ENCODE data around the gene PIN1.
"Not testable (repeated sequence)": the region's sequence is repeated elsewhere in the genome, so short reads cannot be mapped to it uniquely, and the experiment has no call there.

The PIN1 gene

GRCh38 chr19:9836021-9836420 lies 903 bp downstream of the PIN1 start:
- Histone ChIP-seq H3K4me1 (ENCODE audit: control insufficient read depth in 5 of 5, insufficient read depth in 5 of 5, low read length in 5 of 5) (peaks cover 3 to 28% (median 20%) of the 10 kb centered on the region in 5 donors), H3K9ac (ENCODE audit: low read length in 5 of 5) (peak overlapping the region in 4 of 5 donors; percentile 68 to 87 (median 76)), H3K27me3 (ENCODE audit: control insufficient read depth in 5 of 5, insufficient read depth in 4 of 5, low read length in 5 of 5) (no peaks in the 10 kb centered on the region), H3K4me3 (ENCODE audit: low read depth in 1 of 5, low read length in 5 of 5) (peak overlapping the region; percentile 76 to 90 (median 82)), H3K36me3 (ENCODE audit: control insufficient read depth in 5 of 5, insufficient read depth in 5 of 5, low read length in 5 of 5) (peaks cover 0 to 31% (median 21%) of the 10 kb centered on the region in 5 donors), H3K9me3 (ENCODE audit: control insufficient read depth in 5 of 5, low read length in 5 of 5) (no peaks in the 10 kb centered on the region), H3K27ac (ENCODE audit: low read depth, low read length) (no peak overlapping the region)

- Histone ChIP-seq H3K4me3 (ENCODE audit: low read depth in 1 of 5, low read length in 5 of 5) (no peak overlapping the region), H3K9me3 (ENCODE audit: control insufficient read depth in 5 of 5, low read length in 5 of 5) (peaks cover 0 to 2% (median 0%) of the 10 kb centered on the region in 5 donors), H3K27me3 (ENCODE audit: control insufficient read depth in 5 of 5, insufficient read depth in 4 of 5, low read length in 5 of 5) (no peaks in the 10 kb centered on the region), H3K4me1 (ENCODE audit: control insufficient read depth in 5 of 5, insufficient read depth in 5 of 5, low read length in 5 of 5) (peaks cover 3 to 41% (median 33%) of the 10 kb centered on the region in 5 donors), H3K36me3 (ENCODE audit: control insufficient read depth in 5 of 5, insufficient read depth in 5 of 5, low read length in 5 of 5) (peaks cover 0 to 54% (median 43%) of the 10 kb centered on the region in 5 donors), H3K27ac (ENCODE audit: low read depth, low read length) (no peak overlapping the region), H3K9ac (ENCODE audit: low read length in 5 of 5) (no peak overlapping the region)
These were observed 3.2 kb downstream of the PIN1 start for GRCh38 chr19:9838324-9838723.

- Histone ChIP-seq H3K9me3 (ENCODE audit: control insufficient read depth in 5 of 5, low read length in 5 of 5) (peaks cover 0 to 6% (median 0%) of the 10 kb centered on the region in 5 donors), H3K27me3 (ENCODE audit: control insufficient read depth in 5 of 5, insufficient read depth in 4 of 5, low read length in 5 of 5) (no peaks in the 10 kb centered on the region), H3K4me1 (ENCODE audit: control insufficient read depth in 5 of 5, insufficient read depth in 5 of 5, low read length in 5 of 5) (peaks cover 3 to 43% (median 33%) of the 10 kb centered on the region in 5 donors), H3K36me3 (ENCODE audit: control insufficient read depth in 5 of 5, insufficient read depth in 5 of 5, low read length in 5 of 5) (peaks cover 0 to 65% (median 52%) of the 10 kb centered on the region in 5 donors), H3K9ac (ENCODE audit: low read length in 5 of 5) (no peak overlapping the region), H3K27ac (ENCODE audit: low read depth, low read length) (no peak overlapping the region), H3K4me3 (ENCODE audit: low read depth in 1 of 5, low read length in 5 of 5) (no peak overlapping the region)
These were observed 4.3 kb downstream of the PIN1 start for GRCh38 chr19:9839415-9839814.

- peaks cover 0 to 97% (median 74%) of the 10 kb centered on the region in 5 donors for H3K36me3 ChIP-seq (ENCODE audit: control insufficient read depth in 5 of 5, insufficient read depth in 5 of 5, low read length in 5 of 5)
- H3K9me3 ChIP-seq (ENCODE audit: control insufficient read depth in 5 of 5, low read length in 5 of 5): peaks cover 0 to 6% (median 0%) of the 10 kb centered on the region in 5 donors
- no peak overlapping the region for H3K9ac ChIP-seq (ENCODE audit: low read length in 5 of 5)
- no peak overlapping the region for H3K4me3 ChIP-seq (ENCODE audit: low read depth in 1 of 5, low read length in 5 of 5)
- H3K27me3 ChIP-seq (ENCODE audit: control insufficient read depth in 5 of 5, insufficient read depth in 4 of 5, low read length in 5 of 5): no peaks in the 10 kb centered on the region
- H3K4me1 ChIP-seq (ENCODE audit: control insufficient read depth in 5 of 5, insufficient read depth in 5 of 5, low read length in 5 of 5): peaks cover 0 to 50% (median 30%) of the 10 kb centered on the region in 5 donors
- H3K27ac ChIP-seq (ENCODE audit: low read depth, low read length): no peak overlapping the region
These were observed 7.9 kb downstream of the PIN1 start for GRCh38 chr19:9842834-9843625.

GRCh38 chr19:9843626-9844273 lies 8.6 kb downstream of the PIN1 start:
- H3K27ac ChIP-seq (ENCODE audit: low read depth, low read length); H3K9me3 ChIP-seq (ENCODE audit: control insufficient read depth in 5 of 5, low read length in 5 of 5): not testable (repeated sequence)

GRCh38 chr19:9847087-9847671 lies 12.1 kb downstream of the PIN1 start:
- peak overlapping the region; percentile 67 for H3K27ac ChIP-seq (ENCODE audit: low read depth, low read length)
- peaks cover 0 to 6% (median 0%) of the 10 kb centered on the region in 5 donors for H3K9me3 ChIP-seq (ENCODE audit: control insufficient read depth in 5 of 5, low read length in 5 of 5)
- no peaks in the 10 kb centered on the region for H3K27me3 ChIP-seq (ENCODE audit: control insufficient read depth in 5 of 5, insufficient read depth in 4 of 5, low read length in 5 of 5)
- peaks cover 0 to 94% (median 58%) of the 10 kb centered on the region in 5 donors for H3K36me3 ChIP-seq (ENCODE audit: control insufficient read depth in 5 of 5, insufficient read depth in 5 of 5, low read length in 5 of 5)
- no peak overlapping the region for H3K4me3 ChIP-seq (ENCODE audit: low read depth in 1 of 5, low read length in 5 of 5)
- H3K9ac ChIP-seq (ENCODE audit: low read length in 5 of 5): peak overlapping the region in 1 of 5 donors; percentile 4
- H3K4me1 ChIP-seq (ENCODE audit: control insufficient read depth in 5 of 5, insufficient read depth in 5 of 5, low read length in 5 of 5): peaks cover 0 to 39% (median 25%) of the 10 kb centered on the region in 5 donors

More at GRCh38 chr19:9843626-9844273, 8.6 kb downstream of the PIN1 start:
- H3K27me3 ChIP-seq (ENCODE audit: control insufficient read depth in 5 of 5, insufficient read depth in 4 of 5, low read length in 5 of 5); H3K4me3 ChIP-seq (ENCODE audit: low read depth in 1 of 5, low read length in 5 of 5); H3K9ac ChIP-seq (ENCODE audit: low read length in 5 of 5): not testable (repeated sequence)
- Histone ChIP-seq H3K36me3 (ENCODE audit: control insufficient read depth in 5 of 5, insufficient read depth in 5 of 5, low read length in 5 of 5) (peaks cover 0 to 97% (median 76%) of the 10 kb centered on the region in 5 donors), H3K4me1 (ENCODE audit: control insufficient read depth in 5 of 5, insufficient read depth in 5 of 5, low read length in 5 of 5) (peaks cover 0 to 50% (median 30%) of the 10 kb centered on the region in 5 donors)

- H3K4me3 ChIP-seq (ENCODE audit: low read depth in 1 of 5, low read length in 5 of 5): no peak overlapping the region
- H3K4me1 ChIP-seq (ENCODE audit: control insufficient read depth in 5 of 5, insufficient read depth in 5 of 5, low read length in 5 of 5): peaks cover 0 to 30% (median 16%) of the 10 kb centered on the region in 5 donors
- peaks cover 0 to 6% (median 0%) of the 10 kb centered on the region in 5 donors for H3K9me3 ChIP-seq (ENCODE audit: control insufficient read depth in 5 of 5, low read length in 5 of 5)
- no peak overlapping the region for H3K9ac ChIP-seq (ENCODE audit: low read length in 5 of 5)
- H3K36me3 ChIP-seq (ENCODE audit: control insufficient read depth in 5 of 5, insufficient read depth in 5 of 5, low read length in 5 of 5): peaks cover 0 to 85% (median 50%) of the 10 kb centered on the region in 5 donors
- H3K27me3 ChIP-seq (ENCODE audit: control insufficient read depth in 5 of 5, insufficient read depth in 4 of 5, low read length in 5 of 5): no peaks in the 10 kb centered on the region
- H3K27ac ChIP-seq (ENCODE audit: low read depth, low read length): peak overlapping the region; percentile 2
These were observed 12.9 kb downstream of the PIN1 start for GRCh38 chr19:9848060-9848459.

- Histone ChIP-seq H3K9me3 (ENCODE audit: control insufficient read depth in 5 of 5, low read length in 5 of 5) (peaks cover 0 to 3% (median 0%) of the 10 kb centered on the region in 5 donors), H3K4me1 (ENCODE audit: control insufficient read depth in 5 of 5, insufficient read depth in 5 of 5, low read length in 5 of 5) (peaks cover 0 to 28% (median 16%) of the 10 kb centered on the region in 5 donors), H3K27ac (ENCODE audit: low read depth, low read length) (no peak overlapping the region), H3K4me3 (ENCODE audit: low read depth in 1 of 5, low read length in 5 of 5) (no peak overlapping the region), H3K36me3 (ENCODE audit: control insufficient read depth in 5 of 5, insufficient read depth in 5 of 5, low read length in 5 of 5) (peaks cover 0 to 78% (median 44%) of the 10 kb centered on the region in 5 donors), H3K9ac (ENCODE audit: low read length in 5 of 5) (no peak overlapping the region), H3K27me3 (ENCODE audit: control insufficient read depth in 5 of 5, insufficient read depth in 4 of 5, low read length in 5 of 5) (no peaks in the 10 kb centered on the region)
These were observed 13.6 kb downstream of the PIN1 start for GRCh38 chr19:9848762-9849161.

GRCh38 chr19:9849791-9850190 lies 14.7 kb downstream of the PIN1 start:
- Histone ChIP-seq H3K27ac (ENCODE audit: low read depth, low read length) (no peak overlapping the region), H3K9me3 (ENCODE audit: control insufficient read depth in 5 of 5, low read length in 5 of 5) (no peaks in the 10 kb centered on the region), H3K36me3 (ENCODE audit: control insufficient read depth in 5 of 5, insufficient read depth in 5 of 5, low read length in 5 of 5) (peaks cover 0 to 75% (median 42%) of the 10 kb centered on the region in 5 donors), H3K27me3 (ENCODE audit: control insufficient read depth in 5 of 5, insufficient read depth in 4 of 5, low read length in 5 of 5) (no peaks in the 10 kb centered on the region), H3K4me1 (ENCODE audit: control insufficient read depth in 5 of 5, insufficient read depth in 5 of 5, low read length in 5 of 5) (peaks cover 0 to 28% (median 16%) of the 10 kb centered on the region in 5 donors), H3K9ac (ENCODE audit: low read length in 5 of 5) (no peak overlapping the region), H3K4me3 (ENCODE audit: low read depth in 1 of 5, low read length in 5 of 5) (no peak overlapping the region)

Data from subcutaneous abdominal adipose tissue (tissue), 5 donors.